GM18907 (cell line): ENCODE measurements around the gene PBX4.
A peak's percentile ranks its signal among the peaks of the same experiment; 100 is the strongest.

Source experiments
- ATAC-seq: cut with Tn5 transposase; IDR thresholded peaks from one replicate; pipeline ENCODE4 v1.9.1; 2021; ENCODE audit warnings: mild to moderate bottlenecking, moderate library complexity; ENCODE audit not compliant: unreplicated experiment

Gene PBX4

DNA sequence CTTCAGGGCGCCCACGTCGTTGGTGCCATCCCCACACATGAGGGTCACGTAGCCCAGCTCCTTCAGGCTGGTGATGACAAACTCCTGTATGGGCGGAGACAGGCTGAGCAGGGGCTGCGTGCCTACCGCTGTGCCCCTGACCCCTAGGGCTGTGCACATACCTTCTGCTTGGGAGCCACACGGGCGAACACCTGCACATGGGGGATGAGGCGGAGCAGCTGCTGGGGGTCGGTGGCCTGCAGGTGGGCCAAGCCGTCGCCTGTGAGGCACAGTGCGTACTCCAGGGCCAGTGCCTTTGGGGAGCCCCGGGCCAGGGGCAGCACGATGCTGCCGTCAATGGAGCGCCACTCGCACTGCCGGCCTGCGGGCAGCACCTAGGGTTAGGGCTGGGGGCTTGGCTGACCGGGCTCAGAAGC is 31.1 kb upstream of the PBX4 start:
- no peak for ATAC-seq

GRCh38 chr19:19649155-19649554 is 30.7 kb upstream of the PBX4 start:
- ATAC-seq, result no peak

- no peak for ATAC-seq
These were observed 28.7 kb upstream of the PBX4 start for GRCh38 chr19:19647037-19647835.

DNA sequence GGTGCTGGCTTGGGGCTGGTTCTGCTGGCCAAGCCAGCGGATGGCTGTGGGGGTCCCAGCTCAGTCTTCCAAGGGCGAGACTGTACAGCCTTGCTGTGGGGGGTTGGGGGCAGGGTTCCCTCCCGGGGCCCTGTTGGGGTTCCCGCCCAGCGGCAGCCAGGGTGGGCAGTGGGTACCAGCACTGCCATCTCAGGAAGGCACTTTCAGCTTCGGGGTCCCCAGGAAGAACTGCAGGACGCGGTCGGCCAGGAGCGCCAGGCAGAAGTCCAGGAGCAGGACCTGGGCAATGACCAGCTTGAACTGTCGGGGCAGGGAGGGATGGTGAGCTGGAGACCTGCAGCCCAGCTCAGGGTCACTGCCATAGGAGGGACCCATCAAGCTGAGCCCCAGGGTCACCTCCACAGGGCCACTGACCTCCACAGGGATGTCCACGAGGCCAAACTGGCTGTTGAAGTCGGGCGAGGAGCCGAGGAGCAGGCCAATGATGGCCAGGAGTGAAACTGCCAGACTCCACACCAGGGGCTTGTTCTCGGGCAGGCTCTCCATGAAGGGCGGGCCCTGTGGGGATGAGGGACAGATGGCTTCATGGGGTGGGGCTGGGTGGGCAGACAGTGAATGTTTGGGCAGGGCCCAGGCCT is 26.9 kb upstream of the PBX4 start:
- ATAC-seq, result no peak

DNA sequence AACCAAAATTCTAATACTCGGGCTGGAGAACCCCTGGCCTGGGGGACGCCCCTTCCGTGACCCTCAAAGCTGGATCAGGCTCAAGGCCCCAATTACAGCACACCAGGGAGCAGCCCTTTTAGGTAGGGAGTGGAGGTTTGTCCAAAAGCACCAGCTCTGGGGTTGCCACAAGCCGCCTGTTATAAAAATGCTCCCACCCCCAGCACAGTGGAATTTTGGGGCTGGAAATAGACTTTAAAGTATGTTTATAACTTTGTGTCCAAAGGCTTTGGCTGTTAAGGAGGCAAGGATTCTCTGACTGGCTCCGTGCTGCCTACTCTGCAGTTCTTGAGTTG is 25.5 kb upstream of the PBX4 start:
- ATAC-seq, result no peak

- ATAC-seq, result peak; percentile 74
These were observed 24.9 kb upstream of the PBX4 start, which contains the start of gene GMIP for GRCh38 chr19:19643158-19644053. GMIP (minus strand) TSS chr19:19643657; CDS start chr19:19643529, 128 bp downstream.

DNA sequence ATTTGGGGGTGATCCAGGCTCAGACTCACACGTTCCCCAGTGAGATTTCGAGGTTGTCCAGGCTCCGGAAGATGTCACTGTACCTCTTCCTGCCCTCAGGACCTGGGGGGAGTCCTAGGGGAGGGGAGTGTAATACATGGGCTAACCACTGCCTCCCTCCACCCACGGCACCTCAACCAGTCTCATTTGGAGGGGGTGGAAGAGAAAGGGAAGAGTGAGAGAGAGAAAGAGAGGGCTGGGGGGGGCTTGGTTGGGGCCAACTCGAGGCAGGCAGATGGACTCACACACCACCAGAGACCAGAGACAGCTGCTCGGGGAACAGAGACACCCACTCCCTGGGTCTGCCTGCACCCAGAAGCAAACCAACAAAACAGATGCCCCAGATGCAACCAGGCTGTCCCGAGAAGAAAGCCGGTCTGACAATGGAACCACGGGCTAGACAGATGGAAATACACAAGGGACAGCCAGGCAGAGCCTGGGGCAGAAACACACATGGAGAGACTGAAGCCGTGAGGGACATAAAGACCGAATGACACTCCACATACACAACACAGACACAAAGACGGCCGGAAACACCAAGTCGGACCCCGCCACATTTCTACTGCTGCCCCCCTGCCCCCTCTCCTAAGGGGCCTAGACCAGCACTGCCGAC is 24.1 kb upstream of the PBX4 start:
- peak; percentile 18 for ATAC-seq

- ATAC-seq, result no peak
These were observed 19.2 kb upstream of the PBX4 start for GRCh38 chr19:19637523-19638251.

DNA sequence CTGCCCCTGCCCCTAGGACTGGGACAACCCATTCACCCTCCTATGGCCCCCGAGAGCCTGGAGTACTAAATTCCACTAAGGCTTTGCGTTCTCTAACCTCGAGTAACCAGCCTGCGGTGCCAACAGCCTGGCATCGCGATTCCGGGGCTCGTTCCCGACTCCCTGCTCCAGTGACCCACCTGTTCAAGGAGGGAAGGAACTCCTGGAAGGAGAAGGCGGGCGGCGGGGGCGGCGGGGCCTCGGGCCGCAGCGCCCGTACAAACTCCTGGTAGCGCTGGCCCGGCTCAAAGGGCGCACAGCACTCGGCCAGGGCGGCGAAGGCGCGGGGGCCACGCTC is 18.7 kb upstream of the PBX4 start:
- ATAC-seq, result no peak

- no peak for ATAC-seq
These were observed 18.2 kb upstream of the PBX4 start for GRCh38 chr19:19636573-19637185.

DNA sequence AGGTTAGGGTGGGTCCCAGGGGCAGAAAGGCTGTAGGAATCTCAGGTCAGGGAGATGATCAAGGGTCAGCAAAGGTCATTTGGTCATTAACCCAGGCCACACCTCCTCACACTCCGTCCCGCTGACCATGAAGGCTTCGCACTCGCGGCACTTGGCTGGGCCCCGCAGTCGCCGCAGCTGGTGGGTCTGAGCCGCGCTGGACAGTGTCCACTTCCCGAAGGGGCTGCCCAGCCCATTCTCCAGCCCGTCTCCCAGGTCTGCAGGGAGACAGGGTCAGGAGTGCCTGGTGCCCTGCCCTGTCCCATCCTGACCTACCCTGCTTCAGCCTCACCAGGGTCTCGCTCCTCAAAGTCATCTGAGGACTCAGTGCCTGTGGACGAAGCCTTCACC is 16.8 kb upstream of the PBX4 start:
- ATAC-seq, result no peak

DNA sequence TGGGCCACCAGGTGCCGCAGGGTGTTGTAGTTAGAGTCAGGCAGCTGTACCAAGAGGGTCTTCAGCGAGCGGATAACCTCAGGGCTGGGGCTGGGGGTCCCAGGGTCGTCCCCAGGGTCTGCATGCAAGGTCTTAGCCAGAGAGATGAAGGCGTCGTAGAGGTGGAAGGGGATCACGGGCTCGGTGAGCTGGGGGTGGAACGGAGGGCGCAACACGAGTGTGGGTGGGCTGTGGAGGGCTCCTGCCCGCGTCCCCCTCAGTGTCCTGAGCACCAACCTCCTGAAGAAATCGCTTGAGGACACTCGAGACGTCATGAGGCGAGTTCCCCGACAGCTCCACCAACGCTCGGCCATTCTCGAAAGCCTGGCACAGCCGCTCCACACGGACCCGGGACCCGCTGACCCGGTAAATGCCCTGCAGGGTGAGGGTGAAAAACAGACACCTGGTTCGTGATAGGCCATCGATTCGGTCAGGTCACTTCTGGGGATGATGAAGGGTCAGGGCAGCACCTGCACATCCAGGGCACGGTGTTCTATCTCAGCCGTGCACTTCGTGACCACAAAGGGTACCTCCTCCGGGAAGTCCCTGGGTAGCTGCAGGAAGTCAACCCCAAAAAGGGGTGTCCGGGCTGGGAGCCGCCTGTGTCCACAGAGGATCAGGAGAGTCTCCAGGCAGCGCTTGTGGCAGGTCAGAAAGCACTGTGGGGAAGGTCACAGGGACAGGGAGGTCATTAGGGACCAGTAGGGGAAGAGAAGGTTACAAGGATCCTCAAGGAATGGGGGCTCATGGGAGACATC is 16.2 kb upstream of the PBX4 start:
- ATAC-seq, result no peak

- ATAC-seq, result no peak
These were observed 15.4 kb upstream of the PBX4 start for GRCh38 chr19:19633711-19634515.

DNA sequence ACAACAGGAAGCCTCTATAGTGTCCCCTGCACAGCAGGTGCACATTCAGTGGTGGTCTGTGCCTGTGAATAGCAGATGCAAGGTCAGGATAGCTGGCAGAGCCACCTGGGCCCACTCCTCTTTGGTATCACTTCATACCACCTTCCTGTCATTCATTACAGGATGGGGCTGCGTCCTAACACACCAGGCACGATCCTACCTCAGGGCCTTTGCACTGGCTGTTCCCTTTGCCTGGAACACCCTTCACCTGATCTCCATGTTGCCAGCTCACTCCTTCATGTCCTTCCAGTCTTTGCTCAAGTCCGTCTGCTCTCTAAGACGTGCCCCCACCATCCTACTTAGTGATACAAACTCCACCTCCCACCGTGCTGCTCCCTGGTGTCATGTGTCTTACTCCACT is 14.2 kb upstream of the PBX4 start:
- ATAC-seq, result no peak

DNA sequence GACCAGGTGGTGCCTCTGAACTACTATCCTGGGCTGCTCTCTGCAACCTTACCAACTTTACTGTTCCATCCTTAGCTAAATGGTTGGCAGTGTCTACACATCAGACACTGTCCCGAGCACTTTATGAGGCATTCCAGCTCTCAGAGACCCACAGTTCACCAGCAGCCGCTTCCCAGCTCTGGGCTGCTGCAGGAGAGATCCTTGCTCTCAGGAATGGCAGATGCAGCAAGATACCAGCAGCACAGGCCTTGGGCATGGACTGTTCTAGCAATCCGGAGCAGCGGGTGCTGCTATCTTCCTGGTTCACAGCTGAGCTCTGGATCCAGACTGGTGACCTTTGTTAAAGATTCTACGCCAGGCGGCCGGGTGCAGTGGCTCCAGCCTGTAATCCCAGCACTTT is 12.9 kb upstream of the PBX4 start:
- ATAC-seq, result no peak

- ATAC-seq, result no peak
These were observed 11.9 kb upstream of the PBX4 start for GRCh38 chr19:19630426-19630825.

- no peak for ATAC-seq
These were observed 11.6 kb upstream of the PBX4 start for GRCh38 chr19:19630062-19630414.

DNA sequence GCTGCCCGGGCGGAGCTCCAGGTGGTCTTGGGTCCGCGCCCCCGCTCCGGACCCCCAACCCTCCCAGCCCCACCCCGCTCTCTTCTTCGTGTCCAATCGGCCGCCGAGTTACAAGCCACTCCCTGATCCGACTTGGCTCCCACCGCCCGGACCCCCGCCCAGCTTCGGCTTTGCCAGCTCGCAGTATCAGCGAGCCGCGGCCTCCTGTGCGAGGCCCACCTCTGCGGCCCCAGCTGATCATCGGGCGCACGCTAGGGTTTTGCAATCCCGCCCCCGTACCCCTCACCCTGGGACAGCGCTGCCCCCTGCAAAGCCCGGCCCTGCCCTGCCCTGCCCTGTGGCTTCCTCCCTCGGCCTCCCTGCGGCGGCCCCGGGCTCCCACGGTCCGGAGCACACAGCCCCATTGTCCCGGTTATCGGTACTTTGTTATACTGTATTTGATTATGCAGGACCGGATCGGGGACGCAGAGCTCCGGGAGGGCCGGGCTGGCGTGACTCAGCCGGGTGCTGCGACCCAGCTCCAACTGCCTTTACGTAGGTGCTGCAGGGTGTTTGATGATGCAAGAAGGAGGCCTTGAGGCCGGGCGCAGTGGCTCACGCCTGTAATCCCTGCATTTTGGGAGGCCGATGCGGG is 10.1 kb upstream of the PBX4 start:
- peak; percentile 14 for ATAC-seq
